Nephron (organoid): Measurements from ENCODE around the gene SRSF4.
"Not testable (repeated sequence)": the region's sequence is repeated elsewhere in the genome, so short reads cannot be mapped to it uniquely, and the experiment has no call there.

Experiments used
- H3K27ac Mint-ChIP-seq, 3 experiments: 2 replicates each; pipeline ENCODE4 v1.8.0; 2020; ENCODE audit warnings: mixed read lengths in 3 of 3, mild to moderate bottlenecking in 2 of 3, moderate library complexity in 1 of 3
- H3K27me3 Mint-ChIP-seq: 2 replicates; pipeline ENCODE4 v1.8.0; 2021; ENCODE audit warnings: low read depth, mild to moderate bottlenecking, moderate library complexity, mixed read lengths
- H3K36me3 Mint-ChIP-seq: 2 replicates; pipeline ENCODE4 v1.8.0; 2020; ENCODE audit warnings: low read depth, mixed read lengths
- H3K4me1 Mint-ChIP-seq: 2 replicates; pipeline ENCODE4 v1.8.0; 2020; ENCODE audit warnings: mixed read lengths
- H3K4me3 Mint-ChIP-seq, 3 experiments: 2 replicates each; pipeline ENCODE4 v1.8.0; 2020; ENCODE audit warnings: mild to moderate bottlenecking in 3 of 3, mixed read lengths in 3 of 3, moderate library complexity in 2 of 3
- H3K9me3 Mint-ChIP-seq: 2 replicates; pipeline ENCODE4 v1.8.0; 2020; ENCODE audit warnings: mixed read lengths
- TF ChIP-seq, protein P1 (sequence below), 3 experiments: fragments of 200-600 bp; sonication (generic); IDR thresholded peaks; one replicate each; pipeline ENCODE4 v1.5.0; 2021; ENCODE audit warnings: antibody characterized with exemption in 3 of 3; ENCODE audit not compliant: unreplicated experiment in 3 of 3

The SRSF4 gene

DNA sequence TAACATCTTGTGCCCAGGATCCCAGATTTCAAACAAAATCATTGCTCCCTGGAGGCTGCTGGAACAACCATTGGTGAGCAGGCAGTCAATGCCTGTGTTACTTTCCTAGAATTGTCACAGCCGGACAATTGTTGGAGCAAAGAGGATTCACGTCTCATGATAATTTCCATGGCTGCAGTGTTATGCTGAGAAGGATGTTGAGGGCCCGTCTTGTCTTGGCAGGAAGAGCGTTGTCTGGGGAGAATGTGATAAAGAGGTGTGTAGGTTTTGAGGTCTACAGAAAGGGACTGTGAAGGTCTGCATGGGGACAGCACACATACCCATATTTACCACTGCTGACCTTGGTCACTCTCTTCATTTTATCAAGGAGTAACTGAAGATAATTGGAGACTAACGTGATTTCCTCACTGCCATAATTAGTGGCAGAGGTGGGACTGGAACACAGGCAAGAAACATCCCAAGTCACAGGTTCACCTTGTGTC, 42.7 kb upstream of the SRSF4 start:
- peaks cover 7% of the 10 kb centered on the region for H3K36me3 Mint-ChIP-seq
- H3K27ac Mint-ChIP-seq: no peak overlapping the region
- no peaks in the 10 kb centered on the region for H3K4me1 Mint-ChIP-seq
- no peak overlapping the region for H3K4me3 Mint-ChIP-seq
- TF ChIP-seq, protein P1, sequence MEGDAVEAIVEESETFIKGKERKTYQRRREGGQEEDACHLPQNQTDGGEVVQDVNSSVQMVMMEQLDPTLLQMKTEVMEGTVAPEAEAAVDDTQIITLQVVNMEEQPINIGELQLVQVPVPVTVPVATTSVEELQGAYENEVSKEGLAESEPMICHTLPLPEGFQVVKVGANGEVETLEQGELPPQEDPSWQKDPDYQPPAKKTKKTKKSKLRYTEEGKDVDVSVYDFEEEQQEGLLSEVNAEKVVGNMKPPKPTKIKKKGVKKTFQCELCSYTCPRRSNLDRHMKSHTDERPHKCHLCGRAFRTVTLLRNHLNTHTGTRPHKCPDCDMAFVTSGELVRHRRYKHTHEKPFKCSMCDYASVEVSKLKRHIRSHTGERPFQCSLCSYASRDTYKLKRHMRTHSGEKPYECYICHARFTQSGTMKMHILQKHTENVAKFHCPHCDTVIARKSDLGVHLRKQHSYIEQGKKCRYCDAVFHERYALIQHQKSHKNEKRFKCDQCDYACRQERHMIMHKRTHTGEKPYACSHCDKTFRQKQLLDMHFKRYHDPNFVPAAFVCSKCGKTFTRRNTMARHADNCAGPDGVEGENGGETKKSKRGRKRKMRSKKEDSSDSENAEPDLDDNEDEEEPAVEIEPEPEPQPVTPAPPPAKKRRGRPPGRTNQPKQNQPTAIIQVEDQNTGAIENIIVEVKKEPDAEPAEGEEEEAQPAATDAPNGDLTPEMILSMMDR (IDR thresholded peaks at IDR 0.05; ENCODE audit: unreplicated experiment in 3 of 3): no peak
- H3K9me3 Mint-ChIP-seq: no peaks in the 10 kb centered on the region
- H3K27me3 Mint-ChIP-seq: no peaks in the 10 kb centered on the region

DNA sequence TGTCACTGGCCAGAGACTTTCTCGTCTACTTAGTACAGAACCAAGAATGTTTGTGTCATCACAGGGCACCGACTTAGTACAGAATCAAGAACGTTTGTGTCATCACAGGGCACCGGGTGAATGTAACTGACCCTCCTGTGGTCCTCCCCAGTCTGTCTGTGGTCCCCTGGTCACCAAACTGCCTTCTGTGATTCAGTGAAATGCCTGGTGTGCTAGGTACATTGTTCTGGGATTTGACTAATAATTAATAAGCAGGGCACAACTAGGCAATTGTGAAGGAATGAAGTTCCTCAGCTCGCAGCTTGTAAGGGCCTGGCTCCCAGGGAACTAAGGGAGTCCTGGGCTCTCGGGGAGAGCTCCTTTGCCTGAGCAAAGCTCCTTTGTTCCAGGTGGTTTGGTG, 41.8 kb upstream of the SRSF4 start:
- Mint-ChIP-seq H3K4me3 (no peak overlapping the region), H3K4me1 (no peaks in the 10 kb centered on the region), H3K27me3 (no peaks in the 10 kb centered on the region), H3K27ac (no peak overlapping the region), H3K9me3 (no peaks in the 10 kb centered on the region), H3K36me3 (peaks cover 7% of the 10 kb centered on the region)
- TF ChIP-seq, protein P1 (IDR thresholded peaks at IDR 0.05; ENCODE audit: unreplicated experiment in 3 of 3): no peak

DNA sequence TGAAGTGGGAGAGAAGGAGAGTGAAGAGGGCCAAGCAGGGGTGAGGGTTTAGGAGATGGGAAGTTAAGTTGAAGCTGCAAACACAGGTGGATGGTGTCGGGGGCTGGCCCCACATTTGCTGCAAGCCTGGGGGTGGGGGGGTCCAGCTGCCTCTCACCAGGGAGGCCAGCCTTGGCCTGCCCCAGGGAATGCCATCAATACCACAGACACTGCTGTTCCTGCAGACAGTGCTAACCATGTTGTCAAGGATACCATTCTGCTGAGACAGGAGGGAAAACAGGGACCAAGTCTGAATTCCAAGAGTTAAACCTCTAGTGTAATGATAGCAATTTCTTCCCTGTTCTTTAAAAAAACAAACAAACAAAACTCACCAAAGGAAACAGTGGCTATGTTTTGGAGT, 41.0 kb upstream of the SRSF4 start:
- Mint-ChIP-seq H3K9me3 (no peaks in the 10 kb centered on the region), H3K27me3 (no peaks in the 10 kb centered on the region), H3K36me3 (peaks cover 8% of the 10 kb centered on the region), H3K4me1 (no peaks in the 10 kb centered on the region), H3K27ac (no peak overlapping the region), H3K4me3 (no peak overlapping the region)
- TF ChIP-seq, protein P1 (IDR thresholded peaks at IDR 0.05; ENCODE audit: unreplicated experiment in 3 of 3): no peak

DNA sequence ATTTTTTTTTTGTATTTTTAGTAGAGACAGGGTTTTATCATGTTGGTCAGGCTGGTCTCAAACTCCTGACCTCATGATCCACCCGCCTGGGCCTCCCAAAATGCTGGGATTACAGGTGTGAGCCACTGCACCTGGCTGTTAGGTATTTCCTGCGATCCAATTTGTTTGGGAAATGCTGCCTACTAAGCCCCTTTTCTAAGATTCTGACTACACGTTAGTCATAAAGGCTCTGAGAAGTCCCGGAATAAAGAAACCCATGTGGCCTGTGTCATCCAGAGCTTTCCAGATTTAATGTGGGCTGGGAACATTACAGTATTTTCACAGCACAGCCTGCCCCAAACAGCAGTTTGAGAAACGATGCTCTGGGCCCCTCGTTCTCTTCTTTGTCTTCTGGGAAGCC, 40.6 kb upstream of the SRSF4 start:
- peaks cover 12% of the 10 kb centered on the region for H3K36me3 Mint-ChIP-seq
- not testable (repeated sequence) for H3K4me1 Mint-ChIP-seq, H3K9me3 Mint-ChIP-seq, H3K27me3 Mint-ChIP-seq, H3K4me3 Mint-ChIP-seq, H3K27ac Mint-ChIP-seq

DNA sequence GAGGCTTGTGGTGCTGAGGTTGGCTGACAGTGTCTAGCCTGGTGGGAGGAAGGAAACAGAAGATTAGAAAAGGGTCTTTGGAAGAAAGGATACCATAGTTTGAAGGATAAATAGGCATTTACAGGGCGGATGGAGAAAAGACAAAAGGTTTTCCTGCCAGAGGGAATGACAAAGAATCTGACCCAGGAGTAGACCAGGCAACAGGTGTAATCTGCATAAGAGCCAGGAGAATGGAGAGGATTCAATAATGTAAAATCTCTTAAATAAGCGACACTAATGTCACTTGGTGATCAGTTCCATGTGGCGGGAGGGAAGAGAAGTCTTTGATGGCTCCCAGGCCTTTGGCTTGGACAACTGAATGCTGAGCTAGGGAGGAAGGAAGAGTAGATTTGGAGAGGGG, 39.6 kb upstream of the SRSF4 start:
- H3K9me3 Mint-ChIP-seq: no peaks in the 10 kb centered on the region
- TF ChIP-seq, protein P1 (IDR thresholded peaks at IDR 0.05; ENCODE audit: unreplicated experiment in 3 of 3): no peak
- no peaks in the 10 kb centered on the region for H3K27me3 Mint-ChIP-seq
- peaks cover 16% of the 10 kb centered on the region for H3K36me3 Mint-ChIP-seq
- no peak overlapping the region for H3K4me3 Mint-ChIP-seq
- peaks cover 3% of the 10 kb centered on the region for H3K4me1 Mint-ChIP-seq
- no peak overlapping the region for H3K27ac Mint-ChIP-seq

DNA sequence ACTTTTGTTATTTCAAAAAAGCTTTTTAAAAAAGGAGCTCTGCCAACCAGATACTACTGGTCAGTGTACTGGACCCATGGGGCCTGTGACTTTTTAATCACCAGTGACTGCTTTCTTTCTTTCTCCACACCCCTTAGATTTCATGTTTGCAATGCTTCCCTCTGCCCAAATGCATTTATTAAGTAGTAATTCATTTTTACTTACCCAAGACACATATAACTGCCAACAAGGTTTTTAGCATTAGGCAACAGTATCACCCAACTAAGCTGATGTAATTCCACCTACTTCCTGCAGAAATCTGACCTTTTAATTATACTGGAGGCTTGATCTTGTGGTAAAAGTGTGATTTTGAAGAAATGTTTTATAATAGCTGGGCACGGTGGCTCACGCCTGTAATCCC, 36.5 kb upstream of the SRSF4 start:
- Mint-ChIP-seq H3K27me3 (no peaks in the 10 kb centered on the region), H3K9me3 (no peaks in the 10 kb centered on the region), H3K27ac (no peak overlapping the region), H3K4me1 (peaks cover 6% of the 10 kb centered on the region), H3K36me3 (peaks cover 31% of the 10 kb centered on the region), H3K4me3 (no peak overlapping the region)
- TF ChIP-seq, protein P1 (IDR thresholded peaks at IDR 0.05; ENCODE audit: unreplicated experiment in 3 of 3): no peak
